HEK293T (cell line): ENCODE data around the gene DEFB121.
"Not testable (repeated sequence)": the region's sequence is repeated elsewhere in the genome, so short reads cannot be mapped to it uniquely, and the experiment has no call there.

Source experiments
- CTCF ChIA-PET: fragments of 350-600 bp; formaldehyde crosslinking; extraction: SDS; loops from one replicate; lab custom pipeline; 2021; ENCODE audit warnings: antibody characterized with exemption, inconsistent platforms; lab: Yijun Ruan, JAX
- POLR2A ChIA-PET: fragments of 350-600 bp; formaldehyde crosslinking; extraction: SDS; loops from one replicate; lab custom pipeline; 2020; ENCODE audit warnings: antibody characterized with exemption, inconsistent platforms; lab: Yijun Ruan, JAX
- DNase-seq: peaks from one replicate; pipeline ENCODE4 v3.0.0; 2012; ENCODE audit warnings: mixed read lengths; ENCODE audit errors: extremely low spot score
- ARNT ChIP-seq: fragments of 450-650 bp; IDR thresholded peaks from 2 replicates; pipeline ENCODE4 v1.6.1; 2017; ENCODE audit warnings: mild to moderate bottlenecking
- BHLHE40 ChIP-seq: fragments of 450-650 bp; IDR thresholded peaks from 2 replicates; pipeline ENCODE4 v1.6.1; 2016; ENCODE audit warnings: mild to moderate bottlenecking, moderate library complexity, borderline replicate concordance
- CTBP1 ChIP-seq: fragments of 450-650 bp; IDR thresholded peaks from 2 replicates; pipeline ENCODE4 v1.6.1; 2016; ENCODE audit warnings: borderline replicate concordance
- ELF4 ChIP-seq: fragments of 450-650 bp; IDR thresholded peaks from 2 replicates; pipeline ENCODE4 v1.6.1; 2017; ENCODE audit warnings: antibody characterized with exemption
- FOXA1 ChIP-seq: fragments of 450-650 bp; IDR thresholded peaks from 2 replicates; pipeline ENCODE4 v1.6.1; 2016; ENCODE audit warnings: mild to moderate bottlenecking
- FOXK2 ChIP-seq: fragments of 450-650 bp; IDR thresholded peaks from 2 replicates; pipeline ENCODE4 v1.6.1; 2016; ENCODE audit warnings: mild to moderate bottlenecking
- FOXM1 ChIP-seq: fragments of 450-650 bp; IDR thresholded peaks from 2 replicates; pipeline ENCODE4 v1.6.1; 2017; ENCODE audit warnings: mild to moderate bottlenecking, borderline replicate concordance
- HDGF ChIP-seq: fragments of 450-650 bp; IDR thresholded peaks from 2 replicates; pipeline ENCODE4 v1.6.1; 2017; ENCODE audit warnings: antibody characterized with exemption, borderline replicate concordance
- L3MBTL2 ChIP-seq: fragments of 450-650 bp; conservative IDR thresholded peaks from 2 replicates; pipeline ENCODE4 v1.6.1; 2016; ENCODE audit warnings: mild to moderate bottlenecking
- LEF1 ChIP-seq: fragments of 450-650 bp; IDR thresholded peaks from 2 replicates; pipeline ENCODE4 v1.6.1; 2017; ENCODE audit warnings: mild to moderate bottlenecking, borderline replicate concordance
- NFRKB ChIP-seq: fragments of 450-650 bp; IDR thresholded peaks from 2 replicates; pipeline ENCODE4 v1.6.1; 2016; ENCODE audit warnings: mild to moderate bottlenecking, moderate library complexity
- PKNOX1 ChIP-seq: fragments of 450-650 bp; IDR thresholded peaks from 2 replicates; pipeline ENCODE4 v1.6.1; 2016
- SP1 ChIP-seq: fragments of 450-650 bp; IDR thresholded peaks from 2 replicates; pipeline ENCODE4 v1.6.1; 2017
- SUZ12 ChIP-seq: fragments of 450-650 bp; IDR thresholded peaks from 2 replicates; pipeline ENCODE4 v1.6.1; 2016; ENCODE audit warnings: mild to moderate bottlenecking
- TARDBP ChIP-seq: fragments of 450-650 bp; IDR thresholded peaks from 2 replicates; pipeline ENCODE4 v1.6.1; 2016
- ZNF384 ChIP-seq: fragments of 450-650 bp; IDR thresholded peaks from 2 replicates; pipeline ENCODE4 v1.6.1; 2016

Gene DEFB121

DNA sequence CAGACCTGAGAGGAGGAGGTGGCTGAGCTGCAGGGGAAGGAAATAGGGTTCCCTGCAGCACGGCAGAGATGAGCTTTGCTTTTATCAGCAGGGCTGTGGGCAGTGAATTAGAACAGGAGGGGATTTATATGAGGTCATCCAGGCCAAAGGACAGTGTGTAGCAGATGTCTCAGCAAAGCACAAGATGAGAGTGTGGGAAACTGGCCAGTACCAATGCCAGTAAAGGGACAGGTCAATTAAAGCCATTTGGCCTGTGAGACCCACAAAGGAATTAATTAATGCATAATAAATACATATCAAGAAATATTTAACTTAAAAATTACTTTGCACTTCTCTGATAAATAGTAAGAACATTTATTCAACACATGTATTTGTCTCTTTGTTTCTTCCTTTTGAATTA lies 15.5 kb downstream of the DEFB121 start, which contains the start of gene DEFB119:
Gene DEFB119, minus strand, starts transcription at position 101 of the 400 bp plus-strand sequence. CDS start 107 bp downstream, outside the sequence.
- CTCF ChIA-PET, result no interaction called here
- no peak for TF ChIP-seq CTBP1
- POLR2A ChIA-PET, result no interaction called here
- no peak for DNase-seq

DNA sequence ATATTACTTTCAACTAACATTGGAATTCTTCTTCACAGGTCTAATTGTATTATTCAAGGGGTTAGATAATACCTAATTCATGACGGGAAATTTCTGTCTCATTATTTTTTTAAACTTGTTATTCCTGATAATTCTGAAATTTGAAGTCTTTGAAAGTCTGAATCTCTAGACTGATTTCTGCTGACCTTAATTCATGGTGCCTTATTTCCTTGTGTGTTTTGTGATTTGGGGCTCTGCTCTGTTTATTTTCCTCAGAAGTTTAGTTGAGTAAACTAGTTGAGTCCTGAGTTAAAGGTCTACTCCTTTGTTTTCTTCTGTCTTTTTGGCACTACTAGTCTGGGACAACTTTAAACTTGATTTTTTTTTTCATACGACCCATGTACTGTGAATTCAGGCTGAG lies 31.7 kb downstream of the DEFB121 start:
- POLR2A ChIA-PET, result no interaction called here
- TF ChIP-seq FOXM1 (no peak), FOXA1 (no peak), ELF4 (no peak), FOXK2 (no peak), SP1 (no peak), BHLHE40 (no peak), SUZ12 (no peak), LEF1 (no peak), L3MBTL2 (no peak), ARNT (no peak), TARDBP (no peak), ZNF384 (no peak), HDGF (no peak), PKNOX1 (no peak), NFRKB (no peak), CTBP1 (no peak)
- no peak for DNase-seq
- CTCF ChIA-PET, result no interaction called here

DNA sequence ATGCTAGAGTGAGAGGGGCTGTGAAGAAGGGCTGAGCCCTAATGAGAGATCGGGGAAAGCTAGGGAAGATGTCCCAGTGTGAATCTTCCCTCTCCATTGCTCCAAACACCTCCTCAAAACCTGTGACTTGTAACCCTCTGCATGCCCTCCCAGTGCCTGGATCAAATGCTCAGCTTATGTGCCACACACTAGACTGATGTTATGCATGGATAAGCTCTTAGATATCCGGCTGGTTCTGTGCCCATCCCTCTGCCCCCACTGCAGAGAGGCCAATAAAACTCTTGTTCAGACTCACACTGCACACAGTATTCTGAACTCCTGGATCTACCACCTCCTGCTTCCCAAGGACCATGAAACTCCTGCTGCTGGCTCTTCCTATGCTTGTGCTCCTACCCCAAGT lies 37.7 kb downstream of the DEFB121 start, which contains the start of gene DEFB118:
Gene DEFB118, plus strand, starts transcription at position 301 of the 400 bp plus-strand sequence. Its CDS starts 50 bp downstream, at position 351.
- no peak for DNase-seq
- no peak for TF ChIP-seq NFRKB
- no peak for TF ChIP-seq ARNT
- ChIA-PET POLR2A (no interaction called here), CTCF (no interaction called here)

DNA sequence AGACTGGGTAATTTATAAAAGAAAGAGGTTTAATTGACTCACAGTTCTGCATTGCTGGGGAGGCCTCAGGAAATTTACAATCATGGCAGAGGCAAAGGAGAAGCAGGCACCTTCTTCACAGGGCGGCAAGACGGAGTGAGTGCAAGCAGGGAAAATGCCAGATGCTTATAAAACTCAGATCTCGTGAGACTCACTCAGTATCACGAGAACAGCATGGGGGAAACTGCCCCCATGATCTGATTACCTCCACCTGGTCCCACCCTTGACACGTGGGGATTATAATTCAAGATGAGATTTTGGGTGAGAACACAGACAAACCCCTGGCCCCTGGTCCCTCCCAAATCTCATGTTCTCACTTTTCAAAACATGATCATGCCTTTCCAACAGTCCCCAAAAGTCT lies 41.7 kb downstream of the DEFB121 start:
- POLR2A ChIA-PET, DNase-seq, CTCF ChIA-PET: not testable (repeated sequence)

- ChIA-PET POLR2A (no interaction called here), CTCF (no interaction called here)
- TF ChIP-seq ARNT, result no peak
- TF ChIP-seq FOXA1, result no peak
- no peak for TF ChIP-seq HDGF
- TF ChIP-seq BHLHE40, result no peak
- DNase-seq, result no peak
Observed at GRCh38 chr20:31363295-31363694, 42.7 kb downstream of the DEFB121 start.

DNA sequence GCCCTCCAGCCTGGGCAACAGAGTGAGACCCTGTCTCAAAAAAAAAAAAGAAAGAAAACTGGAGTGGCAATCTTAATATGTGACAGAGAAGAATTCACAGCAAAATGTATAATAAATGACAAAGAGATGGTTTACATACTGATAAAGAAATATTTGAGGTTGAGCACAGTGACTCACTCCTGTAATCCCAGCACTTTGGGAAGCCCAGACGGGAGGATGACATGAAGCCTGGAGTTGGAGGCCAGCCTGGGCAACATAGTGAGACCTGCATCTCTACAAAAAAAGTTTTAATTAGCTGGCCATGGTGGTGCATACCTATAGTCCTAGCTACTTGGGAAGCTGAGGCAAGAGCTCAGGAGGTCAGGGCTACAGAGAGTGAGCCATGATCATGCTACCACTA lies 50.0 kb downstream of the DEFB121 start:
- CTCF ChIA-PET, result no interaction called here
- POLR2A ChIA-PET, result no interaction called here
- TF ChIP-seq NFRKB, result no peak
- no peak for DNase-seq
